ENCODE results near the gene DTNA.

DTNA gene

DNA sequence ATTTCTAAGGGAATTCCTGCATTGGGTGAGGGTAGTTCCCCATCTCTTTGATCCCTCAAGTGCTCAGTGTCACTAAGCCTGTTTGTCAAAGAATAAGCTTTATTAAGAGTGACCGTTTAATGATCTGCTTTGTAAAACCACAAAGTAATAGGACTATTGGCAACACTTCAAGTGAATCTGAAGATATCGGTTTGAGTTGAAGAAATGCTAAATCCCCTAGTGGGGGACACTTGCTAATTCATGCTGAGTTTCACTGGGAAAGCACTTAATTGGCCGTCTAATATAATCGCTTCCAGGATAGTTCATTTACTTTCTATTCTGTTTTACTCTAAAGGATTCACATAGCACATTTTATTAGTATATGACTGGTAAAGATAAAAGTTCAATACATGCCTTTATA lies 54.4 kb downstream of the DTNA start:
- TF ChIP-seq, protein P1, sequence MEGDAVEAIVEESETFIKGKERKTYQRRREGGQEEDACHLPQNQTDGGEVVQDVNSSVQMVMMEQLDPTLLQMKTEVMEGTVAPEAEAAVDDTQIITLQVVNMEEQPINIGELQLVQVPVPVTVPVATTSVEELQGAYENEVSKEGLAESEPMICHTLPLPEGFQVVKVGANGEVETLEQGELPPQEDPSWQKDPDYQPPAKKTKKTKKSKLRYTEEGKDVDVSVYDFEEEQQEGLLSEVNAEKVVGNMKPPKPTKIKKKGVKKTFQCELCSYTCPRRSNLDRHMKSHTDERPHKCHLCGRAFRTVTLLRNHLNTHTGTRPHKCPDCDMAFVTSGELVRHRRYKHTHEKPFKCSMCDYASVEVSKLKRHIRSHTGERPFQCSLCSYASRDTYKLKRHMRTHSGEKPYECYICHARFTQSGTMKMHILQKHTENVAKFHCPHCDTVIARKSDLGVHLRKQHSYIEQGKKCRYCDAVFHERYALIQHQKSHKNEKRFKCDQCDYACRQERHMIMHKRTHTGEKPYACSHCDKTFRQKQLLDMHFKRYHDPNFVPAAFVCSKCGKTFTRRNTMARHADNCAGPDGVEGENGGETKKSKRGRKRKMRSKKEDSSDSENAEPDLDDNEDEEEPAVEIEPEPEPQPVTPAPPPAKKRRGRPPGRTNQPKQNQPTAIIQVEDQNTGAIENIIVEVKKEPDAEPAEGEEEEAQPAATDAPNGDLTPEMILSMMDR (IDR thresholded peaks at IDR 0.05; ENCODE audit: low read depth, low read length, missing control alignments): peak; percentile 21
- no peak for DNase-seq
- Histone ChIP-seq H3K4me3 (ENCODE audit: low read depth, low read length) (no peak overlapping the region), H3K36me3 (replicated peaks) (no peaks in the 10 kb centered on the region), H3K27ac (no peak overlapping the region), H3K27me3 (replicated peaks) (no peaks in the 10 kb centered on the region)
- in situ Hi-C loops (cut with HindIII; ENCODE audit: low pct_ligation_motif_present, low sequenced_read_pairs): no loop called here

DNA sequence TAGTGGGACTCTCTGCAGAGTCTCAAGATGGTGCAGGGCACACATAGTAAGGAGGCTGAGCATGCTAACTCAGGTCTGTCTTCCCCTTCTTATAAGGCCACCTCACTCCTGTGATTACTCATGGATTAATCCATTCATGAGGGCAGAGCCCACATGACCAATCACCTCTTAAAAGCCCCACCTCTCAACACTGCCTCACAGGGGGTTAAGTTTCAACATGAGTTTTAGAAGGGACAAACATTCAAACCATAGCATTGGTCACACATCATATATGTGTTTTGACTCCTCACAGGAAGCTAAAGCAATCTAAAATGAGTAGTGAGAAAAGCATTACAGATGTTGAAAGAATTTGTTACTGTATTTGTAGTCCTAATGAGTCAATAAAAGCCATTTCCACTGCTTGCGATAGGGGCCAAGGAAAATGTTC lies 57.5 kb downstream of the DTNA start:
- Histone ChIP-seq H3K36me3 (replicated peaks) (no peaks in the 10 kb centered on the region), H3K27me3 (replicated peaks) (no peaks in the 10 kb centered on the region), H3K27ac (peak overlapping the region; percentile 88), H3K4me3 (ENCODE audit: low read depth, low read length) (no peak overlapping the region)
- in situ Hi-C loops (cut with HindIII; ENCODE audit: low pct_ligation_motif_present, low sequenced_read_pairs): no loop called here
- TF ChIP-seq, protein P1 (IDR thresholded peaks at IDR 0.05; ENCODE audit: low read depth, low read length, missing control alignments): no peak
- DNase-seq: peak; percentile 86

DNA sequence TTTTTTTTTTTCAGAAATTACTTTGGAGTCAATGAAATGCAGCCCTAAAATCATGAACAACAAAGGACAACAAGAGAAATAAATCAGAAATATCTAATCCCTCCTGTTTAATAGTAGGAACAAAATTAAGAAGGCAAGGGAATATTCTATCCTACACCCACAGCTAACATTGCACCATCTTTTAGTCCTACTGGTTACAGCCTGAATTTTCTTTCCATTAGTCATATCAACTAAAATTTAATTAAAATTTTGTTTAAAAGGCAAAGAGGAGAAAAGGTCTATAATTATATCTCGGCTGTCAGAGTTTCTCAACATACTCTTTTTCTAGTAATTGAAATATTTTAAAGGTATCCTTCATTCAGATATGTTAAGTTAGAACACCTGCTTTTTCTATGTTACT lies 61.9 kb downstream of the DTNA start:
- DNase-seq: no peak
- in situ Hi-C loops (cut with HindIII; ENCODE audit: low pct_ligation_motif_present, low sequenced_read_pairs): no loop called here
- Histone ChIP-seq H3K4me3 (ENCODE audit: low read depth, low read length) (no peak overlapping the region), H3K36me3 (replicated peaks) (no peaks in the 10 kb centered on the region), H3K27me3 (replicated peaks) (no peaks in the 10 kb centered on the region), H3K27ac (no peak overlapping the region)
- TF ChIP-seq, protein P1 (IDR thresholded peaks at IDR 0.05; ENCODE audit: low read depth, low read length, missing control alignments): no peak

DNA sequence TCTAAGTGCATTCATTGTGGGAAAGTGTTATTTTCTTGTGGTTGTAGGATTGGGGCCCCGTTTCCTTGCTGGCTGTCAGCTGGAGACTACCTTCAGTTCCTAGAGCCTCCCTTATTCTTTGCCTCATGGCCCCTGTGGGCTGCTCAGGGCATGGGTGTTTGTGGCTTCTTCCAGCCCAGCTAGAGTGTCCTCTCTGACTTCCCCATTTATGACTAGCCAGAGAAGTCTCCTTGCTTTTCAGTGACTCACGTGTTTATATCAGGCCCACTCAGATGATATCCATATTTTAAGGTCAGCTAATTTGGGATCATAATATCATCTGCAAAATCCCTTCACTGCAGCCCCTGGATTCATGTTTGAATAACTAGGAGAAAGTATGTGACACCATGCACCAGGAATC lies 62.8 kb downstream of the DTNA start:
- DNase-seq: peak; percentile 52
- TF ChIP-seq, protein P1 (IDR thresholded peaks at IDR 0.05; ENCODE audit: low read depth, low read length, missing control alignments): no peak
- Histone ChIP-seq H3K27ac (peak overlapping the region; percentile 71), H3K27me3 (replicated peaks) (no peaks in the 10 kb centered on the region), H3K4me3 (ENCODE audit: low read depth, low read length) (no peak overlapping the region), H3K36me3 (replicated peaks) (no peaks in the 10 kb centered on the region)
- in situ Hi-C loops (cut with HindIII; ENCODE audit: low pct_ligation_motif_present, low sequenced_read_pairs): no loop called here

DNA sequence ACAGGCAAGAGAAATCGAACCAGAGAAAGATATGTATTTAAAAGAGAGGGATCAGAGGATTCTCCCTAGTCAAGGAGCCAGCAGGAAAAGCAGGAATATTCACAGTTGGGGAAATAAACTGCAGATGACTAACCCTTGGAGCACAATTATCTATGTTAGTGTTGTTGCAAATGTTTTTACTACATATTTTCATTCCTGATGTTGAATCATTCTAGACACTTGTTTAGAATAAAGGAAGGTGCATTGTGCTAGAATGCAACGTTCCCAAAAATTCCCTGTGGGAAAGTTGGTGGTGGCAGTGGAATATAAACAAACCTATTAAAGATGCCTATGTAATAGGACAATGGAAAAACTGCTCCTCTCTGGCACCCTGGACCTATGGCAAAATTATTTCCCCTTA lies 63.3 kb downstream of the DTNA start:
- Histone ChIP-seq H3K4me3 (ENCODE audit: low read depth, low read length) (no peak overlapping the region), H3K27me3 (replicated peaks) (no peaks in the 10 kb centered on the region), H3K27ac (peak overlapping the region; percentile 71), H3K36me3 (replicated peaks) (no peaks in the 10 kb centered on the region)
- TF ChIP-seq, protein P1 (IDR thresholded peaks at IDR 0.05; ENCODE audit: low read depth, low read length, missing control alignments): no peak
- DNase-seq: peak; percentile 8
- in situ Hi-C loops (cut with HindIII; ENCODE audit: low pct_ligation_motif_present, low sequenced_read_pairs): no loop called here
